HG03565 (cell line): ENCODE data around the gene APOBEC4.
"Not testable (repeated sequence)": the region's sequence is repeated elsewhere in the genome, so short reads cannot be mapped to it uniquely, and the experiment has no call there.

Source experiments
- ATAC-seq: cut with Tn5 transposase; IDR thresholded peaks from one replicate; pipeline ENCODE4 v1.9.1; 2021; ENCODE audit warnings: mild to moderate bottlenecking, moderate library complexity; ENCODE audit not compliant: unreplicated experiment

The APOBEC4 gene

GRCh38 chr1:183635606-183636333 lies 17.3 kb downstream of the APOBEC4 start, which contains the start of gene ARPC5:
ARPC5 (minus strand) TSS chr1:183635783; CDS start chr1:183635659, 124 bp downstream.
- ATAC-seq = peak; percentile 74

- no peak for ATAC-seq
These were observed 18.0 kb downstream of the APOBEC4 start for GRCh38 chr1:183635099-183635605.

GRCh38 chr1:183634429-183635065 lies 18.6 kb downstream of the APOBEC4 start:
- no peak for ATAC-seq

- peak; percentile 42 for ATAC-seq
These were observed 19.3 kb downstream of the APOBEC4 start for GRCh38 chr1:183633676-183634343.

GRCh38 chr1:183632964-183633363 lies 20.2 kb downstream of the APOBEC4 start:
- ATAC-seq = no peak

GRCh38 chr1:183632114-183632513 lies 21.0 kb downstream of the APOBEC4 start:
- ATAC-seq = no peak

- no peak for ATAC-seq
These were observed 22.4 kb downstream of the APOBEC4 start for GRCh38 chr1:183630748-183631147.

GRCh38 chr1:183628537-183628936 lies 24.6 kb downstream of the APOBEC4 start:
- ATAC-seq = no peak

GRCh38 chr1:183626236-183626635 lies 26.9 kb downstream of the APOBEC4 start:
- not testable (repeated sequence) for ATAC-seq

- no peak for ATAC-seq
These were observed 30.0 kb downstream of the APOBEC4 start for GRCh38 chr1:183622884-183623785.

- ATAC-seq = no peak
These were observed 31.1 kb downstream of the APOBEC4 start for GRCh38 chr1:183622013-183622412.

- ATAC-seq = no peak
These were observed 32.8 kb downstream of the APOBEC4 start for GRCh38 chr1:183620311-183620710.

- ATAC-seq = no peak
These were observed 33.3 kb downstream of the APOBEC4 start for GRCh38 chr1:183619781-183620180.

- not testable (repeated sequence) for ATAC-seq
These were observed 34.9 kb downstream of the APOBEC4 start for GRCh38 chr1:183618202-183618601.

GRCh38 chr1:183612975-183613374 lies 40.1 kb downstream of the APOBEC4 start:
- not testable (repeated sequence) for ATAC-seq

- no peak for ATAC-seq
These were observed 40.7 kb downstream of the APOBEC4 start for GRCh38 chr1:183612407-183612806.

- ATAC-seq = no peak
These were observed 42.1 kb downstream of the APOBEC4 start for GRCh38 chr1:183611021-183611420.

GRCh38 chr1:183609759-183610452 lies 43.2 kb downstream of the APOBEC4 start:
- ATAC-seq = no peak

- peak; percentile 41 for ATAC-seq
These were observed 43.8 kb downstream of the APOBEC4 start for GRCh38 chr1:183609313-183609712.
